PFSK-1 (cell line): ENCODE data around the gene DRC3.

Experiments used
- SIN3A ChIP-seq: IDR thresholded peaks from 2 replicates; pipeline ENCODE4 v1.6.1; 2012; ENCODE audit warnings: mild to moderate bottlenecking, low read length, moderate library complexity, borderline replicate concordance; ENCODE audit not compliant: insufficient read depth
- TAF1 ChIP-seq: IDR thresholded peaks from 2 replicates; pipeline ENCODE4 v1.6.1; 2012; ENCODE audit warnings: low read length, control low read depth, borderline replicate concordance; ENCODE audit not compliant: insufficient read depth

DNA sequence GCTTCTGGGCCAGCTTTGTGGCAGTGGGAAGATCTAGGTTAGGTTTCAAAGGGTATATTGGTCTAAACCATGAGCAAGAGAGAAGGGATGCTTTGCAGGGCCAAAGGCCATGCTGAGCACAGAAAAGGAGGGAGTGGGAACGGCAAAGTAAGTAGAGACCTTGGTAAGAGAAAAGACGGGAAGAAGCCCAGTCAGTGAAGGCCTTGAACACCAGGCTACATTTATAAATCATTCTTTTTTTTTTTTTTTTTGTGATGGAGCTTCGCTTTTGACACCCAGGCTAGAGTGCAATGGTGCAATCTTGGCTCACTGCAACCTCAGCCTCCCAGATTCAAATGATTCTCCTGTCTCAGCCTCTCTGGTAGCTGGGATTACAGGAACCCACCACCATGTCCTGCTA lies 18.6 kb upstream of the DRC3 start:
- no peak for TF ChIP-seq TAF1
- TF ChIP-seq SIN3A: no peak
